Left ventricle myocardium superior (tissue), 1 donor: ENCODE results near the gene HS3ST3B1. TPM values are rescaled to one million over a fixed set of nuclear protein-coding genes. Genes with fewer than 3 reads are reported as not detected.

Experiments used
- ATAC-seq: fragments of 200-7000 bp; cut with Tn5 transposase; one replicate; pipeline ENCODE4 v1.9.1; 2020; ENCODE audit warnings: mild to moderate bottlenecking, moderate library complexity
- DNase-seq: peaks from one replicate; pipeline ENCODE4 v3.0.0-alpha.2; 2020
- intact Hi-C: fragments of 100-400 bp; cut with micrococcal nuclease; formaldehyde crosslinking; loops from one replicate; pipeline ENCODE4 v1.11.0; 2022
- total RNA-seq: library from RNA; stranded (reverse); fragmentation: NEBNext Ultra II Directional; extraction: Animal tissue kit (Norgen Biotek cat#: 25700); gene quantifications from one replicate; pipeline ENCODE4 v1.2.1, GENCODE V29; 2021
- donor health status: DM: no; HTN: yes; CAD: no; lungs with severe emphysema.

The HS3ST3B1 gene
- total RNA-seq, 1 donor from 2014 or later, result 1.7 TPM

GRCh38 chr17:14376666-14377065, 75.8 kb downstream of the HS3ST3B1 start:
- DNase-seq (no peak), ATAC-seq (no peak)

GRCh38 chr17:14381606-14382005, 80.7 kb downstream of the HS3ST3B1 start:
- DNase-seq (no peak), ATAC-seq (no peak)
- intact Hi-C loops, result no loop called here

More at GRCh38 chr17:14376666-14377065, 75.8 kb downstream of the HS3ST3B1 start:
- intact Hi-C loops, result no loop called here

GRCh38 chr17:14387036-14387435, 86.2 kb downstream of the HS3ST3B1 start:
- DNase-seq (no peak), ATAC-seq (no peak)
- intact Hi-C loops, result no loop called here

GRCh38 chr17:14389681-14390080, 88.8 kb downstream of the HS3ST3B1 start:
- DNase-seq (no peak), ATAC-seq (no peak)
- intact Hi-C loops, result no loop called here

GRCh38 chr17:14393723-14394122, 92.8 kb downstream of the HS3ST3B1 start:
- no peak for DNase-seq
- ATAC-seq, result no peak
- intact Hi-C loops, result no loop called here

GRCh38 chr17:14395255-14395654, 94.4 kb downstream of the HS3ST3B1 start:
- intact Hi-C loops, result no loop called here
- DNase-seq, result no peak
- ATAC-seq, result no peak

- intact Hi-C loops, result no loop called here
Measured at GRCh38 chr17:14396547-14396946, 95.7 kb downstream of the HS3ST3B1 start.

GRCh38 chr17:14398766-14399165, 97.9 kb downstream of the HS3ST3B1 start:
- no peak for DNase-seq
- ATAC-seq, result no peak
- intact Hi-C loops, result no loop called here

More at GRCh38 chr17:14396547-14396946, 95.7 kb downstream of the HS3ST3B1 start:
- DNase-seq (no peak), ATAC-seq (no peak)

Other genes starting within 250 kb of the HS3ST3B1 start
- 50.6 TPM for gene COX10, start 231.6 kb upstream of the HS3ST3B1 start, total RNA-seq
- gene CDRT15, start 64.2 kb upstream of the HS3ST3B1 start, total RNA-seq, result not detected